Measurements from ENCODE around the gene PARP8. TPM values are rescaled to one million over a fixed set of nuclear protein-coding genes. Genes with fewer than 3 reads are reported as not detected.

Gene PARP8
- total and polyA plus RNA-seq, 9 of the 15 experiments (the other 6 are each of a cell fraction or from before 2014, with no cell fraction given): 0.03 to 0.31 TPM; not detected in 7

- Histone ChIP-seq H3K9ac (ENCODE audit: insufficient read depth in 1 of 2, low read depth in 2 of 2, low read length in 2 of 2) (no peak overlapping the region), H3K27me3 (ENCODE audit: control insufficient read depth in 2 of 2, insufficient read depth in 2 of 2, low read length in 2 of 2) (no peaks in the 10 kb centered on the region), H3K9me1 (ENCODE audit: control insufficient read depth, insufficient read depth, low read length) (no peaks in the 10 kb centered on the region), H3K79me2 (ENCODE audit: control insufficient read depth, insufficient read depth, low read length) (no peaks in the 10 kb centered on the region), H3K36me3 (ENCODE audit: control insufficient read depth, insufficient read depth, low read length) (no peaks in the 10 kb centered on the region), H3K4me1 (replicated peaks in 1 of 2; ENCODE audit: control insufficient read depth in 2 of 2, insufficient read depth in 2 of 2, low read length in 2 of 2) (peaks cover 0 to 5% of the 10 kb centered on the region in 2 experiments; a peak in 1 of 5 replicates), H2AFZ (ENCODE audit: low read depth, low read length) (no peak overlapping the region), H3K27ac (ENCODE audit: extremely low read depth, low read depth, low read length) (no peak overlapping the region), H3K4me3 (no peak overlapping the region), H3K4me2 (ENCODE audit: insufficient read depth, low read length) (no peak overlapping the region), H4K20me1 (replicated peaks; ENCODE audit: control insufficient read depth, insufficient read depth, low read length) (no peaks in the 10 kb centered on the region), H3K9me3 (replicated peaks; ENCODE audit: control insufficient read depth, insufficient read depth, low read depth, low read length) (no peaks in the 10 kb centered on the region)
- ATAC-seq: no peak
- WGBS (ENCODE audit: insufficient coverage, low coverage, missing lambda C conversion rate): 21% methylated on average over 43 of the region's 46 CpGs
- FAIRE-seq: no peak
- intact Hi-C loops (cut with micrococcal nuclease) (no loop called here), in situ Hi-C loops (cut with MboI) (no loop called here)
- DNase-seq (ENCODE audit: extremely low read depth in 1 of 4, low spot score in 3 of 4): no peak
- POLR2A ChIA-PET: no interaction called here
- TF ChIP-seq CBFB (CRISPR knock-in tag; IDR thresholded peaks at IDR 0.05) (no peak), CREM (IDR thresholded peaks at IDR 0.05; ENCODE audit: low read depth) (no peak), MLX (CRISPR knock-in tag; conservative IDR thresholded peaks at IDR 0.05) (no peak)
- no TSS peak for BruUV-seq (replicated peaks)
- CTCF ChIA-PET (ENCODE audit: low intra/inter-chr PET ratio): no interaction called here
Observed at GRCh38 chr5:50667023-50667652, 701 bp downstream of the PARP8 start.
